NCI-H345 treated with DMSO at 0.1 percent for 48 hours (cell line): ENCODE results near the gene RAG1.

ENCODE experiments used
- DNase-seq: peaks from one replicate; lab custom pipeline; 2025; ENCODE audit not compliant: unreplicated experiment; lab: John Stamatoyannopoulos, UW

The RAG1 gene

DNA sequence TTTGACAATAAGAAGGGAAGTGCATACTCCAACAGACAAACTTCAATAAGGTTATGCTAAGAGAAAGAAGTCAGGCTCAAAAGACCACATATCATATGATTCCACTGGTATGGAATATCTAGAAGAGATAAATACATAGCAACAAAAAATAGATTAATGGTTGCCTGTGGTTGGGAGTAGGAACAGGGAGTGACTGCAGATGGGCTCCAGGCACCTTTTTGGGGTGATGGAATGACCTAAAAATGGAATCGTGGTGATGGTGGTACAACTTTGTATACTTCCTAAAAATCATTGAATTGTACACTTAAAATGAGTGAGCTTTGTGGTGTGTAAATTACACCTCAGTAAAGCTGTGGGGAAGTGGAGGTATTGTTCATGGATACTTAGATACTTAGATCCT is 59.2 kb downstream of the RAG1 start:
- no peak for DNase-seq

DNA sequence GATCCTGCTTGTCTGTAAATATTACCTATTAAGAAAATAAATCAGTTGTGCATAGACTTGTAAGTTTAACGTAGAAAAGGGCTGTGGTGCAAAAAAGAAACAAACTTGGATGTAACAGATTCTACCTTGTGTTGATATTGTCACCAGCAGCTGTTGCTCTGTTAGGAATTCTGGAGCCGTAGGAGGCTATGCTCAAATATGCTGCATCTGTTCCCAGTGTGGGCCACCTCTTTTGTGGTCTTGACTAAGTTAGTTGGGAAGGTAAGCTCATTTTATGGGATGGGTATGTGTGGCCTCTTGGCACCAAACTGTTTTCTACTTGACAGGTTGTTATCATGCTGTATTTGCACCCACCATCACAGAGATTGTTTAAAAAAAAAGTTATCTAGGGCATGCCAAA is 59.7 kb downstream of the RAG1 start:
- DNase-seq = no peak

DNA sequence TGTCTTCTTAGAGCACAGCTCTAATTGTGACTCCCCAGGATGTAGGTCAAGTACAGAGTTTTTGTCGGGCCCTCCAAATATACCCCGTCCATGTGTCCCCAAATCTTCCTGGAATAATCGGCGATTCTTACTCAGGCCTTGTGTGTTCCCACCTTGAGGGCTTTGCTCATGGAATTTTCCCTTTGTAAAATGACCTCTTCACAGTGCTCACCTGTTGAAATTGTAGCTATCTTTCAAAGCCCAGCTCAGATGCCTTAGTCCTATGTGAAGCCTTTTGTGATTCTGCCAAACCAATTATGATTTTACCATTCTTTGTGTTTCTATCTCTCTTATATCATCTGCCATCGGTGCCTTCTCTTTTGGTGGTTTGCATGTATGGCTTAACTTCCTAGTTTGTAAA is 60.3 kb downstream of the RAG1 start:
- no peak for DNase-seq

DNA sequence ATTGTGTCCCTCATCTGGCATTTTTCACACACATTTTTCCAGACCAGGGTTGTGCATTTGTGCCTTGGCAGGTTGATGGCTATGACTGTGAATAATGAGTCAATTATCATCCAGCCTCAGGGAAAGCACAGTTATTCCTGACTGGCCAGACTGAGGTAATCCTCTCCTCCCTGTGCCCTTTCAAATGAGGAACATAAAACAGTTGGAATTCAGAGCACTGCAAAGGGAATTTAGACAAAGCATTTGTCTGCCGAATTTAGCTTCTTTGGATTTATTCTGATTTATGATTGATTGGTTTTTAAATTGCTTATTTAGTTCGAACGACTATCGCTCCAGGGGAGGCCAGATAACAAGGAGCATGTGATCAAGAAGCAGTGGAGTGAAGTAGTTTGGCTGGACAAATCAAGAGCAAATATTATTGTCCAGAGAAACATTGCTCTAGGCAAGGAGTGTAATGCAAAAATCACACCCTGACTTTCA is 61.0 kb downstream of the RAG1 start:
- DNase-seq = no peak
